ENCODE data around the gene HGFAC.

The HGFAC gene

DNA sequence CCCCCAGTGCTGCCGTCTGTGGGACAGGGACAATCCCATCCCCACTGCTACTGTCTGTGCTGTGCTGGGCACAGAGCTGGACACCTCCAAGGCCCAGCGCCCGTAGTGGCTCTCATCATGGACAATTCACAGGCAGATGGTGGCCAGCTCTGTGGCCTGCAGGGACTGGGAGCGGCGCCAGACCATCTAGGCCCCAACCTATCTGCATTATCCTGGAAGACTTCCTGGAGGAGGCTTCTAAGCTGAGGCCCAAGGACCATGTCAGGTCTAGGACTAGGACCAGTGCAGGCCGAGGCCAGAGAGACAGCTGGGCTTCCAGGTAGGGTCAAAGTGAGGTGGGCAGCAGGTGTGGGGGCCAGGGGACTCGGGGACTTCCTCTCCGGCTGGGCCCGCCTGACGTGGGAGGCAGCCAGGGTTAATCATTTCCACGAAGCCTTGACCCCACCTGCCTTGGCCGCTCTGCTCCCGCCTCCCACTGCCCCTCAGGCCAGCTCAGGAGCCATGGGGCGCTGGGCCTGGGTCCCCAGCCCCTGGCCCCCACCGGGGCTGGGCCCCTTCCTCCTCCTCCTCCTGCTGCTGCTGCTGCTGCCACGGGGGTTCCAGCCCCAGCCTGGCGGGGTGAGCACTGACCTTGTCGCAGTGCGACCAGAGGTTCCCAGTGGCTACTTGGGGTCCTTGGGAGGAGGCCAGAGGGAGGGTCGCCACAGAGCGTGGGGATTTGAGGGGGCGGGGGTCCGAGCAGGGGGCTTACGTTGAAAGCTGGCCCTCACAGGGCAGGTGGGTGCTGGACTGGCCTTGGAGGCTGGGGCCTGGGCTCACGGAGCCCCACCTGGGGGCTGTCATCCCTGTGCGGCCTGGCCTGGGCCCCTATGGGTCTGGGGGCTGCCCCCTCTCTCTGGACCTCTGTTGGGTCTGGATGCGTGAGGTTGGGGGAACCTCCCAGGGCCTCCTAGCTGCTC is at the start of gene HGFAC:
HGFAC (plus strand) TSS at position 468 of the 959 bp plus-strand sequence; CDS start at position 502, 34 bp downstream.
- no peak for DNase-seq (ENCODE audit: low read depth)
- no peak within 1 kb of the TSS for H3K4me3 ChIP-seq (ENCODE audit: low read depth, low read length)
- TF ChIP-seq, protein P1, sequence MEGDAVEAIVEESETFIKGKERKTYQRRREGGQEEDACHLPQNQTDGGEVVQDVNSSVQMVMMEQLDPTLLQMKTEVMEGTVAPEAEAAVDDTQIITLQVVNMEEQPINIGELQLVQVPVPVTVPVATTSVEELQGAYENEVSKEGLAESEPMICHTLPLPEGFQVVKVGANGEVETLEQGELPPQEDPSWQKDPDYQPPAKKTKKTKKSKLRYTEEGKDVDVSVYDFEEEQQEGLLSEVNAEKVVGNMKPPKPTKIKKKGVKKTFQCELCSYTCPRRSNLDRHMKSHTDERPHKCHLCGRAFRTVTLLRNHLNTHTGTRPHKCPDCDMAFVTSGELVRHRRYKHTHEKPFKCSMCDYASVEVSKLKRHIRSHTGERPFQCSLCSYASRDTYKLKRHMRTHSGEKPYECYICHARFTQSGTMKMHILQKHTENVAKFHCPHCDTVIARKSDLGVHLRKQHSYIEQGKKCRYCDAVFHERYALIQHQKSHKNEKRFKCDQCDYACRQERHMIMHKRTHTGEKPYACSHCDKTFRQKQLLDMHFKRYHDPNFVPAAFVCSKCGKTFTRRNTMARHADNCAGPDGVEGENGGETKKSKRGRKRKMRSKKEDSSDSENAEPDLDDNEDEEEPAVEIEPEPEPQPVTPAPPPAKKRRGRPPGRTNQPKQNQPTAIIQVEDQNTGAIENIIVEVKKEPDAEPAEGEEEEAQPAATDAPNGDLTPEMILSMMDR (IDR thresholded peaks at IDR 0.05; ENCODE audit: low read depth, low read length, missing control alignments) = no peak

- DNase-seq (ENCODE audit: low read depth) = no peak
Measured at GRCh38 chr4:3392321-3392720, 49.4 kb upstream of the HGFAC start.

DNA sequence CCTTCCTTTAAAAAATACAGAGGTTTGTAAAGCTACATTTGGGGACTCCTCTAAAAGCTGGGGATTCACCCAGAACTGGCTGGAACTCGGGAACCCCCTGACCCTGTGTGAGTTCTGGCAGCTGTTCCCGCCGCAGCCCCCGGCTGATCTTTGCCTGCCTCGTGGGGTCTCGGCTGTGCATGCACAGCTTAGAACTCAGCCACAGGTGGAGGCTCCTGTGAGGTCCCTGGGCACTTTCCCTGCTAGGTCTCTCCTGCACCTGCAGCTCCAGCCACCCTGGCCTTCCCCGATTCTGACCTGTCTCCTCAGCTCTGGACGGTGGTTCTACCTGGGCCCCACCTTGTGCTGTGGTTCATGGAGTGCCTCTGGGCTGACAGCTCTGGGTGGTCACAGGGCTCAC is 48.6 kb upstream of the HGFAC start:
- DNase-seq (ENCODE audit: low read depth) = no peak
- TF ChIP-seq, protein P1 (IDR thresholded peaks at IDR 0.05; ENCODE audit: low read depth, low read length, missing control alignments) = no peak
- H3K4me3 ChIP-seq (ENCODE audit: low read depth, low read length) = no peak overlapping the region

More at GRCh38 chr4:3392321-3392720, 49.4 kb upstream of the HGFAC start:
- no peak overlapping the region for H3K4me3 ChIP-seq (ENCODE audit: low read depth, low read length)
- TF ChIP-seq, protein P1 (IDR thresholded peaks at IDR 0.05; ENCODE audit: low read depth, low read length, missing control alignments) = no peak

- TF ChIP-seq, protein P1 (IDR thresholded peaks at IDR 0.05; ENCODE audit: low read depth, low read length, missing control alignments) = no peak
- DNase-seq (ENCODE audit: low read depth) = no peak
- no peak overlapping the region for H3K4me3 ChIP-seq (ENCODE audit: low read depth, low read length)
Measured at GRCh38 chr4:3396600-3396999, 45.2 kb upstream of the HGFAC start.

DNA sequence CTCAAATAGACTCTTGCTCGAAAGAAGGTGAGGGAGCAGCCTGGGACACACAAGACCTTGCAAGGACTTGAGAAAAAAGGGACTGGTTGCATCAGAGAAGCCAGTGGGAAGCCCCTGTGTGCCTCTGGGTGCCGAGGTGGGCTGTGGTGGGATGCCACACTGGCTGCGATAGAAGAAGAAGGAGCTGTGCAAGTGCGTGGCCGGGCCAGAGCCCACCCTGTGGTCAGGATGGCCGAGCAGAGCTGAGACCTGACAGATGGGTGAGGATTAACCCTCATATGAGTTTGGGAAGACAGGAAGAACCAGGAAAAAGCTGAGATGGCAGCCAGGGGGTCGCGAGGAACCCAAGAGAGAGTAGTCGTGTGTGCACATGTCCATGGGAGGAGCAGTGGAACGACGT is 44.6 kb upstream of the HGFAC start:
- TF ChIP-seq, protein P1 (IDR thresholded peaks at IDR 0.05; ENCODE audit: low read depth, low read length, missing control alignments) = no peak
- H3K4me3 ChIP-seq (ENCODE audit: low read depth, low read length) = no peak overlapping the region
- DNase-seq (ENCODE audit: low read depth) = no peak

- TF ChIP-seq, protein P1 (IDR thresholded peaks at IDR 0.05; ENCODE audit: low read depth, low read length, missing control alignments) = no peak
- no peak overlapping the region for H3K4me3 ChIP-seq (ENCODE audit: low read depth, low read length)
- DNase-seq (ENCODE audit: low read depth) = no peak
Measured at GRCh38 chr4:3399277-3400194, 42.2 kb upstream of the HGFAC start.
